Measurements from ENCODE around the gene DYNC1H1.

- TF ChIP-seq CTCF (IDR thresholded peaks at IDR 0.05) (no peak), POLR2A (IDR thresholded peaks at IDR 0.05) (no peak)
Observed at GRCh38 chr14:101932673-101933072, 31.7 kb upstream of the DYNC1H1 start.

All from esophagus squamous epithelium (tissue), 4 donors.